NCI-H345 treated with DMSO at 0.1 percent for 48 hours (cell line): ENCODE results near the gene DNLZ.

Experiments used
- DNase-seq: peaks from one replicate; lab custom pipeline; 2025; ENCODE audit not compliant: unreplicated experiment; lab: John Stamatoyannopoulos, UW

DNLZ gene

GRCh38 chr9:136344544-136345280, 18.8 kb downstream of the DNLZ start:
- DNase-seq, result no peak

GRCh38 chr9:136343884-136344269, 19.7 kb downstream of the DNLZ start:
- DNase-seq, result no peak

- DNase-seq, result no peak
Observed at GRCh38 chr9:136343121-136343883, 20.2 kb downstream of the DNLZ start.

GRCh38 chr9:136342181-136343120, 21.1 kb downstream of the DNLZ start:
- DNase-seq, result no peak

- DNase-seq, result no peak
Observed at GRCh38 chr9:136341769-136342168, 21.8 kb downstream of the DNLZ start.

GRCh38 chr9:136341042-136341655, 22.4 kb downstream of the DNLZ start:
- DNase-seq, result no peak

GRCh38 chr9:136340356-136341041, 23.0 kb downstream of the DNLZ start:
- DNase-seq, result no peak

- no peak for DNase-seq
Observed at GRCh38 chr9:136339958-136340310, 23.6 kb downstream of the DNLZ start.

- DNase-seq, result no peak
Observed at GRCh38 chr9:136339173-136339957, 24.2 kb downstream of the DNLZ start.

GRCh38 chr9:136338511-136338910, 25.0 kb downstream of the DNLZ start:
- no peak for DNase-seq

- no peak for DNase-seq
Observed at GRCh38 chr9:136337416-136338395, 25.8 kb downstream of the DNLZ start.

- DNase-seq, result no peak
Observed at GRCh38 chr9:136336881-136337280, 26.7 kb downstream of the DNLZ start.

GRCh38 chr9:136336156-136336870, 27.2 kb downstream of the DNLZ start:
- DNase-seq, result no peak

- no peak for DNase-seq
Observed at GRCh38 chr9:136335296-136336155, 28.0 kb downstream of the DNLZ start.

GRCh38 chr9:136334541-136334940, 29.0 kb downstream of the DNLZ start:
- no peak for DNase-seq

- DNase-seq, result no peak
Observed at GRCh38 chr9:136333486-136333885, 30.1 kb downstream of the DNLZ start.

GRCh38 chr9:136333045-136333444, 30.5 kb downstream of the DNLZ start:
- DNase-seq, result no peak
